Astrocyte of the spinal cord (primary cell): ENCODE measurements around the gene SH3BGRL2.

ENCODE experiments used
- DNase-seq: peaks from one replicate; pipeline ENCODE4 v3.0.0; 2011; ENCODE audit warnings: low read depth, low spot score
- H3K4me3 ChIP-seq: 2 replicates; pipeline ENCODE4 v1.5.1; 2011; ENCODE audit warnings: low read depth, mild to moderate bottlenecking, low read length, moderate library complexity
- in situ Hi-C: cut with HindIII; loops from 2 replicates; pipeline ENCODE4 v1.10.0; 2017; ENCODE audit warnings: low sequenced_read_pairs
- TF ChIP-seq, protein P1 (sequence below): IDR thresholded peaks from 2 replicates; pipeline ENCODE4 v1.5.1; 2012; ENCODE audit warnings: low read depth, mild to moderate bottlenecking, low read length, inconsistent platforms

SH3BGRL2 gene

DNA sequence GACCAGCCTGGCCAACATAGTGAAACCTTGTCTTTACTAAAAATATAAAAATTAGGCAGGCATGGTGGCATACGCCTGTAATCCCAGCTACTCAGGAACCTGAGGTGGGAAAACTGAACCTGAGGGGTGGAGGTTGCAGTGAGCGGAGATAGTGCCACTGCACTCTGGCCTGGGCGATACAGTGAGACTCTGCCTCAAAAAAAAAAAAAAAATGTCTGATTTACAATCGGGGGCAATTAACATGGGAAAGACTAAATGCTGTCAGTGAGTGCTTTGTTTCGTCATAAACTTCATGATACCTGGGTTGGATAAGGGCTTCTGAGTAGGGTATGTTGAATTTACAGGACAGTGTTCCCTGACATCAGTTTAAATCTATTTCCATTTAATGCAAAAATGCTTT, 8.0 kb upstream of the SH3BGRL2 start:
- H3K4me3 ChIP-seq, result no peak overlapping the region
- TF ChIP-seq, protein P1, sequence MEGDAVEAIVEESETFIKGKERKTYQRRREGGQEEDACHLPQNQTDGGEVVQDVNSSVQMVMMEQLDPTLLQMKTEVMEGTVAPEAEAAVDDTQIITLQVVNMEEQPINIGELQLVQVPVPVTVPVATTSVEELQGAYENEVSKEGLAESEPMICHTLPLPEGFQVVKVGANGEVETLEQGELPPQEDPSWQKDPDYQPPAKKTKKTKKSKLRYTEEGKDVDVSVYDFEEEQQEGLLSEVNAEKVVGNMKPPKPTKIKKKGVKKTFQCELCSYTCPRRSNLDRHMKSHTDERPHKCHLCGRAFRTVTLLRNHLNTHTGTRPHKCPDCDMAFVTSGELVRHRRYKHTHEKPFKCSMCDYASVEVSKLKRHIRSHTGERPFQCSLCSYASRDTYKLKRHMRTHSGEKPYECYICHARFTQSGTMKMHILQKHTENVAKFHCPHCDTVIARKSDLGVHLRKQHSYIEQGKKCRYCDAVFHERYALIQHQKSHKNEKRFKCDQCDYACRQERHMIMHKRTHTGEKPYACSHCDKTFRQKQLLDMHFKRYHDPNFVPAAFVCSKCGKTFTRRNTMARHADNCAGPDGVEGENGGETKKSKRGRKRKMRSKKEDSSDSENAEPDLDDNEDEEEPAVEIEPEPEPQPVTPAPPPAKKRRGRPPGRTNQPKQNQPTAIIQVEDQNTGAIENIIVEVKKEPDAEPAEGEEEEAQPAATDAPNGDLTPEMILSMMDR, result no peak
- in situ Hi-C loops, result no loop called here
- no peak for DNase-seq

DNA sequence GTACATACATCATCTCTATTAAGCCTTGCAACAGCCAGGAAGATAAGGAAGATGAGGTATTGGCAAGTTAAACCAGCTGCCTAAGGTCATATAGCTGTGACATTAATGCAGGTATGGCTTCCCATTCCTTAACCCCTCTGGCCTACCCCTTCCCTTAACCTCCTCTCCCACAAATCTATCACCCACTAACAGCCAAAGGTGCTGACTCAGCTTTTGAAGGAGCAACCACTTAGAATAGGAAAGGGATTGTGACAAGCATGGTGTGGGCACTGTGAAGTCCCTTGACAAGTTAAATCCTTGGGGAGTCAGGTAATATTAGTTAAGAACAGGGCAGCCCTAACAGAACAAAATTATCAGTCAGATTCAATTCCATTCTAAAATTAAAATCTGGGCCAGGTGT, 5.4 kb upstream of the SH3BGRL2 start:
- in situ Hi-C loops, result no loop called here
- DNase-seq, result no peak
- no peak overlapping the region for H3K4me3 ChIP-seq
- TF ChIP-seq, protein P1, result no peak

DNA sequence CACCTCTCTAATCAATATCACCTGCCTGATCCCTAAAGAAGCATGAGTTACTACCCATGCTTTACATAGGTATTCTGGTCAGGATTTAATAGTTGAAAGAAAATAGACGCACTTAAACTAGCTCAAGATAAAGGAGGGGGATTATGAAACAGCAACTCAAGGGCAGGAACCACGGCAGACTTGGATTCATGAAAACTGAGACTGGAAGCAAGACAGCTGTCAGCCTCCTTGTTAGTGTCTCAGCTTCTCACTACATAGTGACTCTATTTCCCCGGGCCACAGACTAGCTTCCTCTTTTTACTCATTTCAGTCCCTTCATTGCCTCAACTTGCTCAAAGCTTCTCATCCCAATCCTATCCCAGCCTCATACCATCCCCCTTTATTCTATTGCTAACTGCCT, 4.3 kb upstream of the SH3BGRL2 start:
- TF ChIP-seq, protein P1, result no peak
- DNase-seq, result no peak
- H3K4me3 ChIP-seq, result no peak overlapping the region
- in situ Hi-C loops, result no loop called here

DNA sequence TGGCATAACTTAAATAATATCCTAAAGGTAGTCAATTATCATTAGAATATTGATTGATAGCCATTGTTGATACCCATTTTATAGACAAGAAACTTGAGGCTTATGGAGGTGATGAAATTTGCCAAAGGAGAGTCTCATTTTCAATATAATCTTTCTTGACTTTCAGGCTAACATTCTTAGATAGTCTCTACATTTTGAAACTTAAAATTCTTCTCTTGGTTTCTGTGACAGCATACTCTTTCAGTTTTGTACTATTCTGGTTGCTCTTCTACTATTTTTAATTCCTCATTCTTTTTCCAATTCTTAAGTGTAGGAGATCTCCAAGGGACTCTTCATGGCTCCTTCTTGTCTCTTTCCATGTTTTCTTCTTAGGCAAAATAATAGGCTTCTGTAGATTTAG, 3.7 kb upstream of the SH3BGRL2 start:
- no peak for DNase-seq
- in situ Hi-C loops, result no loop called here
- TF ChIP-seq, protein P1, result no peak
- no peak overlapping the region for H3K4me3 ChIP-seq

DNA sequence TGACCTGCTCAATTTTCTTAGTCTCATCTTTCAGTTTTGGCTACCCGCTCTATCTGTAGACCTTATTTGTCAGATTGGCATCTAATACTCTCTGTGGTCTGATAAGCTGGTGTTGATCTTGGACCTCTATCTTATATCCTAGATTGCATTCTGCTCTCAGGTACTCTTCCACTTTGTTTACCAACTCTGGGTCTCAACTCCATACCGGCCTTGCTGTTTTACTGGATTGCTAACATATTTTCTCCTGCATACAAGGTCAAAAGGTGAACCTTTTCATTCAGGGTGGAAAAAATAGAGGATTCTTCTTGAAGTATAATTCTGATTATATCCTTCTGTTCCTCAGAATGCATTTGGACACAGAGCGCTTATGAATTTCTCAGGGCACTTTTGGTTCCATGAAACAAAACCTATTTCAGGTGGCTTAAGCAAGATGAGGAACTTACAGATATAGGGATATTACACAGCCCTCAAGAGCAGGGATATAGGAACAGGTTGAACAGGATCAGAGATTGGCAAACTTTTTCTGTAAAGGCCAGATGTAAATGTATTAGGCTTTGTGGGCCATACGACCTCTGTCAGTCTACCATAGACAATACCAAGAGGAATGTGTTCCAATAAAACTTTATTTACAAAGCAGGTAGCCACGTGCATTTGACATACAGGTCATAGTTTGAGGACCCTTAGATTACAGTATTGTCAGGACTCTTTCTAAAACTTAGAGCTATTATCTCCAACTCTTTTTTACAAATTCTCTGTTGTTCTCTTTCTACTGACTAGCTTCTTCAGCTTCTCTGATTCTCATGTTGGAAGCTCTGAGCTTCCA, 2.5 kb upstream of the SH3BGRL2 start:
- TF ChIP-seq, protein P1, result no peak
- in situ Hi-C loops, result no loop called here
- no peak overlapping the region for H3K4me3 ChIP-seq
- no peak for DNase-seq

DNA sequence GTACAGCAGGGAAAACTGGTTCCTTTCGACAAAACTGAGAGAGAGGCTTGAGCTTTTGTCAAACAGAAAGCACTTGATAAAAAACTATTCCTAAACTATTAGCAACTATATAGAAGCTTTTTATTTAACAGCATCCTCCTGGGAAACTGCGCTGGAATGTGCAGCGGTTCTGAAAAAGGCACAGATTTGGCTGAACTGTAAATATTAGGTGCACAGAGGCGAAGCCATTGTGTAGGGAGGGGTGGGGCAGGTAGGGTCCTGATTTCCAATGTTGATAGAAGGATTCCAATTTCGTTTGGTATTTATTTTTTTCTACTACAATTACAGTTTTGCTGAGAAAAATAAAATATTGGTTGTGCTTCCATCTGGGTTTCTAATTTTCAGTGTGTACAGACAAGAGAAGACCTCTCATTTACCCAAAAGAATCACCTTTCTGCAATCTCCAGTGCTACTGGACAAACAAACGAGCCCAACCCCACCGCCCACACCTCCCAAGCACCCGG, 698 bp upstream of the SH3BGRL2 start:
- in situ Hi-C loops, result no loop called here
- no peak for DNase-seq
- H3K4me3 ChIP-seq, result peak overlapping the region; percentile 82
- TF ChIP-seq, protein P1, result no peak
